Endodermal cell (in vitro differentiated cells): ENCODE measurements around the gene ARHGAP40. TPM values are rescaled to one million over a fixed set of nuclear protein-coding genes. Genes with fewer than 3 reads are reported as not detected.

Experiments
- DNase-seq: peaks from one replicate; pipeline ENCODE4 v3.0.0-alpha.2; 2017
- H3K27ac ChIP-seq: 2 replicates; pipeline ENCODE4 v1.5.1; 2013; ENCODE audit warnings: mild to moderate bottlenecking, low read depth, low read length, moderate library complexity
- H3K27me3 ChIP-seq: 2 replicates; pipeline ENCODE4 v1.6.1; 2013; ENCODE audit warnings: mild to moderate bottlenecking, low read length, moderate library complexity; ENCODE audit not compliant: insufficient read depth, control insufficient read depth, poor library complexity, severe bottlenecking
- H3K36me3 ChIP-seq: 2 replicates; pipeline ENCODE4 v1.7.0; 2013; ENCODE audit warnings: mild to moderate bottlenecking, low read length, moderate library complexity; ENCODE audit not compliant: control insufficient read depth, insufficient read depth
- H3K4me1 ChIP-seq: one replicate; pipeline ENCODE4 v1.7.0; 2013; ENCODE audit warnings: low read length; ENCODE audit not compliant: control insufficient read depth, insufficient read depth
- H3K4me3 ChIP-seq: 2 replicates; pipeline ENCODE4 v1.5.1; 2013; ENCODE audit warnings: mild to moderate bottlenecking, low read length, moderate library complexity
- H3K9ac ChIP-seq: 2 replicates; pipeline ENCODE4 v1.6.1; 2013; ENCODE audit warnings: mild to moderate bottlenecking, low read length, moderate library complexity; ENCODE audit not compliant: poor library complexity, severe bottlenecking; ENCODE audit errors: extremely low read depth
- H3K9me3 ChIP-seq: 2 replicates; pipeline ENCODE4 v1.6.1; 2013; ENCODE audit warnings: mild to moderate bottlenecking, low read length, moderate library complexity; ENCODE audit not compliant: control insufficient read depth
- H3K27ac Mint-ChIP-seq: 2 replicates; pipeline ENCODE4 v1.8.0; 2020; ENCODE audit warnings: mixed read lengths
- H3K27me3 Mint-ChIP-seq: 2 replicates; pipeline ENCODE4 v1.8.0; 2021; ENCODE audit warnings: mild to moderate bottlenecking, mixed read lengths; ENCODE audit not compliant: insufficient read depth
- H3K36me3 Mint-ChIP-seq: 2 replicates; pipeline ENCODE4 v1.8.0; 2020; ENCODE audit warnings: low read depth, mixed read lengths
- H3K4me1 Mint-ChIP-seq: 2 replicates; pipeline ENCODE4 v1.8.0; 2020; ENCODE audit warnings: mixed read lengths
- H3K4me3 Mint-ChIP-seq: 2 replicates; pipeline ENCODE4 v1.8.0; 2020; ENCODE audit warnings: mild to moderate bottlenecking, moderate library complexity, mixed read lengths
- H3K9me3 Mint-ChIP-seq: 2 replicates; pipeline ENCODE4 v1.8.0; 2020; ENCODE audit warnings: mild to moderate bottlenecking, mixed read lengths
- WGBS, 2 experiments: methylation state at CpG; one replicate each; pipeline versions ENCODE4 v1.1.5 to v1.1.7; 2013; ENCODE audit warnings: missing lambda C conversion rate in 2 of 2, mixed read lengths in 1 of 2; ENCODE audit not compliant: insufficient coverage in 1 of 2, insufficient read length in 1 of 2; 5-methylcytosine and 5-hydroxymethylcytosine counted together
- long read RNA-seq, 4 experiments: library from polyadenylated mRNA in 2 of 4; library from RNA in 1 of 4; library from capped mRNA in 1 of 4; stranded (forward) in 3 of 4; unstranded in 1 of 4; transcript quantifications; one replicate each; pipeline ENCODE4 v2.0.0, GENCODE V29; 2020 to 2021; ENCODE audit warnings: inconsistent platforms in 1 of 4
- polyA plus RNA-seq, 2 experiments: library from polyadenylated mRNA; stranded (reverse); fragments of 50-300 nt; gene quantifications; one replicate each; pipeline ENCODE4 v1.2.3, GENCODE V29; 2013
- total RNA-seq, 2 donors: library from RNA; stranded (reverse); fragmentation: NEBNext Ultra II Directional in 1 of 2; extraction: Animal tissue kit (Norgen Biotek cat#: 25700) in 1 of 2; gene quantifications; 2 replicates in 1 of 2; 3 replicates in 1 of 2; pipeline ENCODE4 v1.2.1, GENCODE V29; 2021
- TF ChIP-seq, protein P1 (sequence below): fragments of 200-600 bp; sonication (generic); conservative IDR thresholded peaks from 2 replicates; pipeline ENCODE4 v1.5.0; 2021; ENCODE audit warnings: antibody characterized with exemption, mild to moderate bottlenecking

ARHGAP40 gene
- total RNA-seq = 10 to 100 TPM in 1 of 2 donors, 1 to 10 TPM in 1; 5.5 to 18.5 TPM
- polyA plus RNA-seq (2013, experiment 1 of 2) = 2.4 TPM
- 4.3 TPM for polyA plus RNA-seq (2013, experiment 2 of 2)
- long read RNA-seq, experiment 1, partial matches to known transcripts = 3 of 4 reads
- long read RNA-seq, experiment 1, other reads (novel, unspliced or antisense) = 1 of 4 reads
- long read RNA-seq, experiment 2, partial matches to known transcripts = 1 of 4 reads
- long read RNA-seq, experiment 2, other reads (novel, unspliced or antisense) = 3 of 4 reads
- long read RNA-seq, experiment 3, partial matches to known transcripts = 12 of 66 reads
- long read RNA-seq, experiment 3, other reads (novel, unspliced or antisense) = 50 of 66 reads
- long read RNA-seq, experiment 4 = 0 reads

GRCh38 chr20:38601216-38602184 lies at the start of gene ARHGAP40:
TSS of gene ARHGAP40 (plus strand) at chr20:38601809.
- Histone ChIP-seq H3K9me3 (no peaks in the 10 kb centered on the region), H3K27me3 (no peaks in the 10 kb centered on the region), H3K27ac (no peak within 1 kb of the TSS), H3K4me3 (peak within 1 kb of the TSS; percentile 84), H3K9ac (peak within 1 kb of the TSS; percentile 35), H3K36me3 (no peaks in the 10 kb centered on the region), H3K4me1 (peaks cover 9% of the 10 kb centered on the region)
- TF ChIP-seq, protein P1, sequence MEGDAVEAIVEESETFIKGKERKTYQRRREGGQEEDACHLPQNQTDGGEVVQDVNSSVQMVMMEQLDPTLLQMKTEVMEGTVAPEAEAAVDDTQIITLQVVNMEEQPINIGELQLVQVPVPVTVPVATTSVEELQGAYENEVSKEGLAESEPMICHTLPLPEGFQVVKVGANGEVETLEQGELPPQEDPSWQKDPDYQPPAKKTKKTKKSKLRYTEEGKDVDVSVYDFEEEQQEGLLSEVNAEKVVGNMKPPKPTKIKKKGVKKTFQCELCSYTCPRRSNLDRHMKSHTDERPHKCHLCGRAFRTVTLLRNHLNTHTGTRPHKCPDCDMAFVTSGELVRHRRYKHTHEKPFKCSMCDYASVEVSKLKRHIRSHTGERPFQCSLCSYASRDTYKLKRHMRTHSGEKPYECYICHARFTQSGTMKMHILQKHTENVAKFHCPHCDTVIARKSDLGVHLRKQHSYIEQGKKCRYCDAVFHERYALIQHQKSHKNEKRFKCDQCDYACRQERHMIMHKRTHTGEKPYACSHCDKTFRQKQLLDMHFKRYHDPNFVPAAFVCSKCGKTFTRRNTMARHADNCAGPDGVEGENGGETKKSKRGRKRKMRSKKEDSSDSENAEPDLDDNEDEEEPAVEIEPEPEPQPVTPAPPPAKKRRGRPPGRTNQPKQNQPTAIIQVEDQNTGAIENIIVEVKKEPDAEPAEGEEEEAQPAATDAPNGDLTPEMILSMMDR = peak; percentile 69
- no peaks in the 10 kb centered on the region for H3K36me3 Mint-ChIP-seq
- H3K4me3 Mint-ChIP-seq = peak within 1 kb of the TSS; percentile 57
- H3K4me1 Mint-ChIP-seq = peaks cover 57% of the 10 kb centered on the region
- 22 to 40% methylated on average over 30 to 42 of the region's 42 CpGs for WGBS, 2 experiments
- DNase-seq = peak; percentile 89
- H3K27ac Mint-ChIP-seq = peak within 1 kb of the TSS; percentile 52
- H3K27me3 Mint-ChIP-seq = no peaks in the 10 kb centered on the region
- peaks cover 17% of the 10 kb centered on the region for H3K9me3 Mint-ChIP-seq

- peaks cover 17% of the 10 kb centered on the region for H3K4me1 Mint-ChIP-seq
- H3K27ac ChIP-seq = no peak overlapping the region
- peaks cover 44% of the 10 kb centered on the region for H3K36me3 Mint-ChIP-seq
- H3K27ac Mint-ChIP-seq = no peak overlapping the region
- TF ChIP-seq, protein P1 = no peak
- H3K9me3 ChIP-seq = peaks cover 3% of the 10 kb centered on the region
- peaks cover 3% of the 10 kb centered on the region for H3K4me1 ChIP-seq
- peaks cover 94% of the 10 kb centered on the region for H3K36me3 ChIP-seq
- no peaks in the 10 kb centered on the region for H3K27me3 Mint-ChIP-seq
- DNase-seq = no peak
- H3K4me3 Mint-ChIP-seq = no peak overlapping the region
- H3K27me3 ChIP-seq = no peaks in the 10 kb centered on the region
- no peaks in the 10 kb centered on the region for H3K9me3 Mint-ChIP-seq
- H3K4me3 ChIP-seq = no peak overlapping the region
- no peak overlapping the region for H3K9ac ChIP-seq
- 94 to 96% methylated on average over 2 of the region's 2 CpGs for WGBS, 2 experiments
Measured at GRCh38 chr20:38554986-38555385, 46.6 kb upstream of the ARHGAP40 start.

DNA sequence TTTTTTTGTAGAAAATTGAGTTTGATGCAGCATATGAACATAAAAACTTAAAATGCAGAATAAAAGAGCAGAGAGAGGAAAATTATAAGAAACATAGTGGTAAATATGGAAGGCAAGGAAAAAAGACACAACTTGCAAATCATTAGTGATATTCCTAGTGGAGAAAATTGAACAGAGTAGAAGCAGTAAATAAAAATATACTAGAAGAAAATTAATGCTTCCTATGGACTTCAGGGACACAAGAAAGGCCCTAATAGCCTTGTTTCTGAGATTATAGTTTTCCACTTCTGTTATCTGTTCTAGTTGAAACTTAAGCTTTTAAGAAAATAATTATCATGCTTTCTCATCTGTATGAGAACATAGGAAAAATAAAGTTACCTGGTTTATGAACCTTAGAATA lies 46.2 kb upstream of the ARHGAP40 start:
- Mint-ChIP-seq H3K36me3 (peaks cover 44% of the 10 kb centered on the region), H3K27me3 (no peaks in the 10 kb centered on the region), H3K9me3 (no peaks in the 10 kb centered on the region), H3K4me3 (no peak overlapping the region), H3K4me1 (peaks cover 21% of the 10 kb centered on the region), H3K27ac (no peak overlapping the region)
- no peak overlapping the region for H3K4me3 ChIP-seq
- peaks cover 3% of the 10 kb centered on the region for H3K9me3 ChIP-seq
- TF ChIP-seq, protein P1 = no peak
- DNase-seq = no peak
- H3K9ac ChIP-seq = no peak overlapping the region
- no peaks in the 10 kb centered on the region for H3K27me3 ChIP-seq
- peaks cover 4% of the 10 kb centered on the region for H3K4me1 ChIP-seq
- peaks cover 91% of the 10 kb centered on the region for H3K36me3 ChIP-seq
- no peak overlapping the region for H3K27ac ChIP-seq
